A549 (cell line): ENCODE data around the gene ALG14. TPM values are rescaled to one million over a fixed set of nuclear protein-coding genes. Genes with fewer than 3 reads are reported as not detected.

Experiments
- ATAC-seq, 2 experiments: fragments of 200-7000 bp in 1 of 2; fragments of >200 bp in 1 of 2; cut with Nextera tagmentation in 1 of 2; cut with Tn5 transposase in 1 of 2; 3 replicates each; pipeline versions ENCODE4 v1.8.0 to v1.9.1; 2018 to 2020; ENCODE audit warnings: mild to moderate bottlenecking in 1 of 2, moderate library complexity in 1 of 2
- CTCF ChIA-PET: fragments of 300-600 bp; sonication (Branson Sonifier 250); formaldehyde crosslinking; extraction: SDS; loops from one replicate; lab custom pipeline; 2021; ENCODE audit warnings: antibody characterized with exemption, inconsistent platforms; lab: Yijun Ruan, JAX
- POLR2A ChIA-PET: fragments of 350-600 bp; formaldehyde crosslinking; extraction: SDS; loops from one replicate; lab custom pipeline; 2021; ENCODE audit warnings: antibody characterized with exemption, inconsistent platforms; lab: Yijun Ruan, JAX
- DNase-seq, 2 experiments: peaks; one replicate each; pipeline versions ENCODE4 v3.0.0 to v3.0.0-alpha.2; 2011 to 2016; ENCODE audit warnings: low read depth in 1 of 2, low spot score in 1 of 2
- FAIRE-seq: peaks from 2 replicates; lab custom pipeline; 2011; peaks lifted over from hg19 to GRCh38; lab: Jason Lieb, UNC
- H3K27ac ChIP-seq, 2 experiments: fragments of >200 bp; sonication (Bioruptor Twin); formaldehyde crosslinking; 3 replicates each; pipeline ENCODE4 v1.5.1; 2016 to 2017
- H3K4me1 ChIP-seq: fragments of >200 bp; sonication (Bioruptor Twin); formaldehyde crosslinking; 3 replicates; pipeline ENCODE4 v1.6.1; 2016
- H3K4me2 ChIP-seq: fragments of >200 bp; sonication (Bioruptor Twin); formaldehyde crosslinking; 3 replicates; pipeline ENCODE4 v1.6.1; 2016
- H3K4me3 ChIP-seq: fragments of >200 bp; sonication (Bioruptor Twin); formaldehyde crosslinking; 3 replicates; pipeline ENCODE4 v1.5.1; 2016
- H3K9me3 ChIP-seq: fragments of >200 bp; sonication (Bioruptor Twin); formaldehyde crosslinking; 3 replicates; pipeline ENCODE4 v1.6.1; 2016
- ATOH8 ChIP-seq: fragments of 250-450 bp; sonication (Bioruptor Pico); IDR thresholded peaks from 2 replicates; pipeline ENCODE4 v1.5.0; 2020; ENCODE audit warnings: low read depth, mild to moderate bottlenecking, moderate library complexity
- BCL3 ChIP-seq: fragments of >200 bp; sonication (Bioruptor Twin); formaldehyde crosslinking; IDR thresholded peaks from 3 replicates; pipeline ENCODE4 v1.6.1; 2016
- BHLHE40 ChIP-seq: IDR thresholded peaks from 2 replicates; pipeline ENCODE4 v1.6.1; 2012; ENCODE audit warnings: low read depth, low read length, inconsistent platforms
- CBX8 ChIP-seq: fragments of 200-600 bp; sonication (generic); IDR thresholded peaks from 2 replicates; pipeline ENCODE4 v1.6.1; 2016
- CEBPB ChIP-seq, 2 experiments: fragments of >200 bp in 1 of 2; sonication (Bioruptor Twin) in 1 of 2; formaldehyde crosslinking in 1 of 2; IDR thresholded peaks; 2 replicates each; pipeline ENCODE4 v1.6.1; 2012 to 2016
- CTCF ChIP-seq: fragments of >200 bp; sonication (Bioruptor Twin); formaldehyde crosslinking; IDR thresholded peaks from 3 replicates; pipeline ENCODE4 v1.5.1; 2016
- FOSL2 ChIP-seq, 2 experiments: fragments of 450-650 bp in 1 of 2; fragments of >200 bp in 1 of 2; sonication (Bioruptor Twin) in 1 of 2; formaldehyde crosslinking; IDR thresholded peaks; 2 replicates each; pipeline versions ENCODE4 v1.5.0 to v1.6.1; 2016 to 2020; ENCODE audit warnings: mild to moderate bottlenecking in 1 of 2, moderate library complexity in 1 of 2
- FOXS1 ChIP-seq: fragments of 250-450 bp; sonication (Bioruptor Pico); IDR thresholded peaks from 2 replicates; pipeline ENCODE4 v1.5.0; 2020; ENCODE audit warnings: mild to moderate bottlenecking, moderate library complexity
- GATA3 ChIP-seq: IDR thresholded peaks from 2 replicates; pipeline ENCODE4 v1.6.1; 2012; ENCODE audit warnings: borderline replicate concordance
- HES2 ChIP-seq: fragments of >200 bp; sonication (Bioruptor Twin); formaldehyde crosslinking; IDR thresholded peaks from 2 replicates; pipeline ENCODE4 v1.6.1; 2016
- JUNB ChIP-seq: fragments of >200 bp; sonication (Bioruptor Twin); formaldehyde crosslinking; IDR thresholded peaks from 2 replicates; pipeline ENCODE4 v1.6.1; 2016
- MAZ ChIP-seq: fragments of 150-350 bp; IDR thresholded peaks from 2 replicates; pipeline ENCODE4 v1.6.1; 2014; ENCODE audit warnings: antibody characterized with exemption, low read depth, low read length, borderline replicate concordance
- MYC ChIP-seq: IDR thresholded peaks from 2 replicates; pipeline ENCODE4 v1.6.1; 2012; ENCODE audit warnings: mild to moderate bottlenecking, inconsistent platforms, low read length, improper control_type of control experiment, borderline replicate concordance
- NFE2L2 ChIP-seq: fragments of 150-350 bp; conservative IDR thresholded peaks from 2 replicates; pipeline ENCODE4 v1.6.1; 2014; ENCODE audit warnings: low read length
- PBX3 ChIP-seq: IDR thresholded peaks from 2 replicates; pipeline ENCODE4 v1.6.1; 2012
- POLR2A ChIP-seq: IDR thresholded peaks from 2 replicates; pipeline ENCODE4 v1.6.1; 2012; ENCODE audit warnings: mild to moderate bottlenecking, low read length
- RAD21 ChIP-seq, 2 experiments: fragments of >200 bp in 1 of 2; sonication (Bioruptor Twin) in 1 of 2; formaldehyde crosslinking in 1 of 2; IDR thresholded peaks in 1 of 2; conservative IDR thresholded peaks in 1 of 2; 2 replicates in 1 of 2; 3 replicates in 1 of 2; pipeline ENCODE4 v1.6.1; 2012 to 2018; ENCODE audit warnings: inconsistent platforms in 1 of 2
- ZFP36 ChIP-seq: fragments of 450-650 bp; IDR thresholded peaks from 2 replicates; pipeline ENCODE4 v1.6.1; 2014; ENCODE audit warnings: borderline replicate concordance; ENCODE audit not compliant: partially characterized antibody
- WGBS: methylation state at CpG from one replicate; pipeline ENCODE4 v1.1.6; 2017; ENCODE audit errors: missing lambda C conversion rate; 5-methylcytosine and 5-hydroxymethylcytosine counted together
- polyA plus RNA-seq, 4 experiments: library from polyadenylated mRNA; depleted of rRNA in 3 of 4; stranded (reverse); fragments of >200 nt; fragmentation: RNase III in 1 of 4; extraction: RNeasy Plus Mini Kit Qiagen cat#74134 plus additional on column Dnase treatment in 1 of 4; gene quantifications; 2 replicates in 3 of 4; 3 replicates in 1 of 4; pipeline ENCODE4 v1.2.3, GENCODE V29; 2011 to 2017

ALG14 gene
- polyA plus RNA-seq, 2 of the 4 experiments (the other 2 are of a cell fraction), result 5.0 to 5.4 TPM

- TF ChIP-seq BCL3 (no peak), PBX3 (no peak), POLR2A (no peak), CBX8 (no peak), NFE2L2 (no peak), FOXS1 (no peak), GATA3 (no peak), MAZ (no peak), RAD21 (conservative IDR thresholded peaks at IDR 0.05 in 1 of 2, IDR thresholded peaks at IDR 0.05 in 1 of 2) (no peak), ZFP36 (no peak)
- POLR2A ChIA-PET, result no interaction called here
- Histone ChIP-seq H3K4me2 (no peak overlapping the region), H3K9me3 (peaks cover 3% of the 10 kb centered on the region; the same call in 1 of the 3 replicates), H3K27ac (peak overlapping the region in 1 of 2 experiments; percentile 71; a peak in 3 of 6 replicates), H3K4me1 (peaks cover 39% of the 10 kb centered on the region), H3K4me3 (no peak overlapping the region)
- 75% methylated on average over 2 of the region's 2 CpGs for WGBS
- no peak for ATAC-seq
- CTCF ChIA-PET, result interaction anchor here (1.1 kb wide), 1 partner anchor 91 kb away, joined by 3 read pairs; no protein-coding TSS in a partner anchor
- DNase-seq, result no peak
- FAIRE-seq, result no peak
These were observed 121.7 kb downstream of the ALG14 start for GRCh38 chr1:94951046-94951445.

- FAIRE-seq, result no peak
- peak in 1 of 2 experiments; percentile 52; a peak in 3 of 6 replicates for ATAC-seq
- Histone ChIP-seq H3K9me3 (peaks cover 3% of the 10 kb centered on the region; the same call in 1 of the 3 replicates), H3K4me2 (peak overlapping the region; percentile 44; the same call in 2 of the 3 replicates), H3K4me1 (peaks cover 33% of the 10 kb centered on the region), H3K4me3 (no peak overlapping the region), H3K27ac (peak overlapping the region; percentile 56 to 71; a peak in 5 of 6 replicates)
- DNase-seq, result peak in 1 of 2 experiments; percentile 26
- TF ChIP-seq ATOH8 (CRISPR knock-in tag) (no peak), CTCF (no peak), GATA3 (peak; percentile 21; the same call in 1 of the 2 replicates), MYC (no peak), BHLHE40 (no peak), JUNB (peak; percentile 21; the same call in 1 of the 2 replicates), HES2 (no peak), ZFP36 (no peak), CEBPB (IDR thresholded peaks at IDR 0.05) (0 out of 4 replicates have a peak, but pooled peaks of 1 of the 2 experiments have one; percentile 6), CBX8 (no peak), FOSL2 (IDR thresholded peaks at IDR 0.05) (no peak), FOSL2 (CRISPR knock-in tag; IDR thresholded peaks at IDR 0.05) (0 out of 2 replicates have a peak, but pooled peaks have one; percentile 14)
- ChIA-PET POLR2A (no interaction called here), CTCF (no interaction called here)
- 53% methylated on average over 4 of the region's 4 CpGs for WGBS
These were observed 122.8 kb downstream of the ALG14 start for GRCh38 chr1:94949681-94950661.
